ENCODE data around the gene SMIM7.

The SMIM7 gene

GRCh38 chr19:16607819-16608218 lies 52.1 kb downstream of the SMIM7 start:
- Histone ChIP-seq H3K36me3 (replicated peaks) (no peaks in the 10 kb centered on the region; the same call in 1 of the 2 replicates), H3K4me1 (peaks cover 18% of the 10 kb centered on the region), H3K9me3 (no peaks in the 10 kb centered on the region), H3K27me3 (ENCODE audit: low read depth) (no peaks in the 10 kb centered on the region), H3K4me3 (no peak overlapping the region)
- no peak for DNase-seq (ENCODE audit: low spot score in 2 of 2)
- in situ Hi-C loops (cut with MboI; ENCODE audit: low sequenced_read_pairs): no loop called here

DNA sequence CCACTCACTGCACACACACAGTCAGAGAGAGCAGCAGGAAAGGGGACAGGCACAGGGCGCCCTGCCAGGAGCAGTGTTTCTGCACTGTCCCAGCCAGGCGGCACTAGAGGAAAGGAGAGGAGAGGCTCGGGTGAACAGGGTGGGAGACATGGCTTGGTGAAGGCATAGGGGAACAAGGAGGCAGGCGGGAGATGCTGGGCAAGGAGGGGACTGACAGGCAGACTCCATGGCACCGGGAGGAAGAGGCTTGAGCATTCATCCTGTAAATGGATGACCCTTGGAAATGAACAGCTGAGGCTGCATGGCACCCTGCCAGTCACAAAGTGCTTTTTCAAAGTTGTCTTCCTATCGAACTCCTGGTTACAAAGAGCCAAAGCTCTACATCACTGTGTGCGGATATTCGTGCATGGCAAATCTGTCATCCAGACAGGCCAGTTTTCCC lies 54.4 kb downstream of the SMIM7 start:
- peaks cover 17% of the 10 kb centered on the region for H3K4me1 ChIP-seq
- DNase-seq (ENCODE audit: low spot score in 2 of 2): no peak
- in situ Hi-C loops (cut with MboI; ENCODE audit: low sequenced_read_pairs): no loop called here

DNA sequence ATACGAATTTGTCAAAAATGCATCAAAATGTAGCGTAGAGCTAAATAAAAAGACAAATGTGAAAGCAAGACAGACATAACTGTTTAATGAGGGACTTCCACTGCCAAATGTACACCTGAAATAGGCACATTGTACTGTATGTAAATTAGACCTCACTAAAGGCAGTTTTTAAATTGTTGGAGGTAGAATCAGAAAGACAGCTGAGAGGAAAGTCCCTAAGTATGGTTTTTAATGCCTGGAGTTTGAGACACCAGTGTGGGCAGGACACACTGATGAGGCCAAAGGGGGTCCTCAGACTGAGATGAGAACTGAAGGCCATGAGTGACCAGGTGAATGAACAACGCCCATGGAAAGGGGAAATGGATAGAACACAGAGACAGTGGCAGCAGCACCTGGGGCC lies 54.8 kb downstream of the SMIM7 start:
- Histone ChIP-seq H3K27me3 (ENCODE audit: low read depth) (no peaks in the 10 kb centered on the region), H3K36me3 (replicated peaks) (no peaks in the 10 kb centered on the region; the same call in 1 of the 2 replicates), H3K9me3 (no peaks in the 10 kb centered on the region), H3K4me3 (no peak overlapping the region), H3K4me1 (peaks cover 12% of the 10 kb centered on the region)
- in situ Hi-C loops (cut with MboI; ENCODE audit: low sequenced_read_pairs): no loop called here
- no peak for DNase-seq (ENCODE audit: low spot score in 2 of 2)

More for the DNA sequence above, 54.4 kb downstream of the SMIM7 start:
- H3K36me3 ChIP-seq (replicated peaks): no peaks in the 10 kb centered on the region; the same call in 1 of the 2 replicates
- H3K4me3 ChIP-seq: no peak overlapping the region
- no peaks in the 10 kb centered on the region for H3K27me3 ChIP-seq (ENCODE audit: low read depth)
- H3K9me3 ChIP-seq: no peaks in the 10 kb centered on the region

DNA sequence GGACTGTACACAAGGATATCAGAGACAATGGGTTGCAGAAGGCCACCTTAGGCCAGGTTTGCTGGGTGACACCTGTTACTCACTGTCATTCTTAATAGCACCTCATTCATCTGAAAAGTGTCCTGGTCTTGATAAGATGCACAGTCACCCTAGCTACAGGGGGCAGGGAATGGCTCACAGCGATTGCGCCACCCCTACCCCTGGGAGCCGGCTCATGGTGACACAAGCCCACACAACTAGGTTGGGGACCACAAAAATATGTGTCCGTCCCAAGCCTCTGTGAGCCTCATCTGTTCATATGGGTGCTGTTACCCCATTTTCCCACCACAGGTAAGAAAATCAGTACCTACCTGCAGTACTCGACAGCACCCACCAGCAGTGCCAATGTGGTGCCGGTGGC lies 55.3 kb downstream of the SMIM7 start:
- in situ Hi-C loops (cut with MboI; ENCODE audit: low sequenced_read_pairs): no loop called here
- no peaks in the 10 kb centered on the region for H3K9me3 ChIP-seq
- H3K4me3 ChIP-seq: no peak overlapping the region
- H3K4me1 ChIP-seq: peaks cover 10% of the 10 kb centered on the region
- no peak for DNase-seq (ENCODE audit: low spot score in 2 of 2)
- H3K36me3 ChIP-seq (replicated peaks): no peaks in the 10 kb centered on the region; the same call in 1 of the 2 replicates
- no peaks in the 10 kb centered on the region for H3K27me3 ChIP-seq (ENCODE audit: low read depth)

GRCh38 chr19:16603090-16603489 lies 56.9 kb downstream of the SMIM7 start:
- in situ Hi-C loops (cut with MboI; ENCODE audit: low sequenced_read_pairs): no loop called here

DNA sequence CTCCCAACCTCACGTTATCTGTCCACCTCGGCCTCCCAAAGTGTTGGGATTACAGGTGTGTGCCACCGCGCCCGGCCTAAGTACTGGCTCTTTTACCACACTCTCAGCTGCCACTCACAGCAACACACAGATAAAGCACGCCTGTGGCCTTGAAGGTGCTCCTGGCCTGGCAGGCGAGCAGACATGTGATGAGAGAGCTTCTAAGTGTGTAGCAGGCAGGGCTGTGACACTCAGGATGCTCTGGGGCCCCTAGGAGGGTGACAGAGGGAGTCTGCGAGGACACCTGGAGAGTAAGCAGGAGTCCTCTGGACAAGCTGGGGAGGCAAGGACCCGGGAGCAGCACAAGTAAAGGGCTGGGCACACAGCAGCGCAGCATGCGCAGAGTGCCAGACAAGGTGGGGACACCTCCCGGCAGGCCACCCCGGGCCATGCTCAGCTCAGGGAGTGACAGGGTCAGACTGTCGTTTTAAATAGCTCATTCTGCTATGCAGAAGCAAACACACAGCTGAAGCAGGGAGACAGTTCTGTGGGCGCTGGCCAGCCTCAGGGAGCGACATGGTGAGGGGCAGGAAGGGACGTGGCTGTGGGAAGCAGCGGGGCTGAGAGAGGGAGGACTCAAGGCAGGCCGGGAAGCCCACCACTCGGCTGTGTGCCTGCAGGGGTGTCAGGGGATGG lies 58.4 kb downstream of the SMIM7 start:
- Histone ChIP-seq H3K27me3 (ENCODE audit: low read depth) (no peaks in the 10 kb centered on the region), H3K4me1 (no peaks in the 10 kb centered on the region; the same call in 1 of the 2 replicates), H3K4me3 (no peak overlapping the region), H3K36me3 (replicated peaks) (no peaks in the 10 kb centered on the region; the same call in 1 of the 2 replicates), H3K9me3 (no peaks in the 10 kb centered on the region)
- in situ Hi-C loops (cut with MboI; ENCODE audit: low sequenced_read_pairs): no loop called here
- no peak for DNase-seq (ENCODE audit: low spot score in 2 of 2)

More at GRCh38 chr19:16603090-16603489, 56.9 kb downstream of the SMIM7 start:
- Histone ChIP-seq H3K4me3 (no peak overlapping the region), H3K4me1 (no peaks in the 10 kb centered on the region; the same call in 1 of the 2 replicates), H3K9me3 (no peaks in the 10 kb centered on the region), H3K36me3 (replicated peaks) (no peaks in the 10 kb centered on the region; the same call in 1 of the 2 replicates), H3K27me3 (ENCODE audit: low read depth) (no peaks in the 10 kb centered on the region)
- no peak for DNase-seq (ENCODE audit: low spot score in 2 of 2)

- no peaks in the 10 kb centered on the region for H3K9me3 ChIP-seq
- no peaks in the 10 kb centered on the region; the same call in 1 of the 2 replicates for H3K36me3 ChIP-seq (replicated peaks)
- no peaks in the 10 kb centered on the region; the same call in 1 of the 2 replicates for H3K4me1 ChIP-seq
- in situ Hi-C loops (cut with MboI; ENCODE audit: low sequenced_read_pairs): no loop called here
- no peak for DNase-seq (ENCODE audit: low spot score in 2 of 2)
- no peak overlapping the region for H3K4me3 ChIP-seq
- H3K27me3 ChIP-seq (ENCODE audit: low read depth): no peaks in the 10 kb centered on the region
Observed at GRCh38 chr19:16600824-16601223, 59.1 kb downstream of the SMIM7 start.

DNA sequence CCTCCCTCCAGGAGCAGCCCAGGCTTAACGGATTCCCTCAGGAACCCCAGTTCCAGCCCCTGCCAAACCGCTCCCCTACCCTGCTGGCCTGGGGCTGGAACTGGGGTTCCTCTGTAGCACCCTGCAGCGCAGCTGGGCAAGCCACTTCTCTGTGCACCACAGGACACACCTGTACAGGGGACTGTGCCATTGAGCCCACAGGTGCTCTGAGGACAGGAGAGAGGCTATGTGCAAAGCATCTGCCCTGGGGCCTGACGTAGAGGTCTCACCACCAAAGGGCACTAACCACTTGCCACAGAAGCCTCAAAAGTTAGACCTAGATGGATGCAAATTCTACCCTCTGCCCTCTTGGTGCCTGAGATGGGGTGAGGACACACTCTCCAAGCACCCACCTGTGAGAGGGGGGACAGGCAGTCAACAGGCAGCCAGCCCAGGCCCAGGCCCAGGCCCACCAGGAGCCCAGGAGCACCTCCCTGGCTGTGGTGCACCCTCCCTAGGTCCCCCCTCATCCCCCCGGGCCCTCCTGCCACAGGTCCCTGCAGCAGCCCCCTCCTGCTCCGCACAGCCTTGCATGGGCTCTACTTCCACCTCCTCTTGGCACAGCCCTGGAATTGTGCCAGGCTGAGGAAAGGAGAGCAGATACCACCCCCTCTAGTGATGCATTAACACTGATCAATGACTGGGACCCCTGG lies 60.1 kb downstream of the SMIM7 start:
- Histone ChIP-seq H3K9me3 (no peaks in the 10 kb centered on the region), H3K4me3 (no peak overlapping the region), H3K4me1 (no peaks in the 10 kb centered on the region), H3K27me3 (ENCODE audit: low read depth) (no peaks in the 10 kb centered on the region), H3K36me3 (replicated peaks) (no peaks in the 10 kb centered on the region)
- no peak for DNase-seq (ENCODE audit: low spot score in 2 of 2)
- in situ Hi-C loops (cut with MboI; ENCODE audit: low sequenced_read_pairs): no loop called here

DNA sequence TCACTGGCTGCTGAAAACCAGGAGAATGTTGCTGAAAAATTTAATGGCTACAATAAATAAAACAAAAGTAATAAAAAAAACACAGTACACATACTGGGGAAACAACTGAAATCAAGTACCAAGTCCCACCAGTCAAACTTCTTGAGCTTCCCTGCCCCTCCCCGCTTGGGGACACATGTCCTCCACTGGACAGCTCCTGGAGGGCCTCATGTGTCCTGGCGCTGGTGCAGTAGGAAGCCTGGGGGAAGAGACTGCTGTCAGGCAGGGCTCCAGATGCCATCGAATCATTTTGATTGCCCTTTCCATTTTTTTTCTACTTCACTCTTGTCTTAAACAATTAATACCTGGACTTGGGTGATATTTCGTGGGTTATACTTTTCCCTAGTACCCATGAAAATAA lies 61.1 kb downstream of the SMIM7 start:
- no peaks in the 10 kb centered on the region for H3K9me3 ChIP-seq
- H3K4me1 ChIP-seq: no peaks in the 10 kb centered on the region
- in situ Hi-C loops (cut with MboI; ENCODE audit: low sequenced_read_pairs): no loop called here
- DNase-seq (ENCODE audit: low spot score in 2 of 2): no peak
- no peaks in the 10 kb centered on the region for H3K27me3 ChIP-seq (ENCODE audit: low read depth)
- H3K36me3 ChIP-seq (replicated peaks): no peaks in the 10 kb centered on the region
- H3K4me3 ChIP-seq: no peak overlapping the region

- in situ Hi-C loops (cut with MboI; ENCODE audit: low sequenced_read_pairs): no loop called here
- no peak overlapping the region for H3K4me3 ChIP-seq
- no peak for DNase-seq (ENCODE audit: low spot score in 2 of 2)
- no peaks in the 10 kb centered on the region for H3K27me3 ChIP-seq (ENCODE audit: low read depth)
- H3K36me3 ChIP-seq (replicated peaks): no peaks in the 10 kb centered on the region
- H3K4me1 ChIP-seq: no peaks in the 10 kb centered on the region
- no peaks in the 10 kb centered on the region for H3K9me3 ChIP-seq
Observed at GRCh38 chr19:16596399-16596798, 63.5 kb downstream of the SMIM7 start.
